ENCODE data around the gene GLIPR1L1.
A peak's percentile ranks its signal among the peaks of the same experiment; 100 is the strongest.

GLIPR1L1 gene

DNA sequence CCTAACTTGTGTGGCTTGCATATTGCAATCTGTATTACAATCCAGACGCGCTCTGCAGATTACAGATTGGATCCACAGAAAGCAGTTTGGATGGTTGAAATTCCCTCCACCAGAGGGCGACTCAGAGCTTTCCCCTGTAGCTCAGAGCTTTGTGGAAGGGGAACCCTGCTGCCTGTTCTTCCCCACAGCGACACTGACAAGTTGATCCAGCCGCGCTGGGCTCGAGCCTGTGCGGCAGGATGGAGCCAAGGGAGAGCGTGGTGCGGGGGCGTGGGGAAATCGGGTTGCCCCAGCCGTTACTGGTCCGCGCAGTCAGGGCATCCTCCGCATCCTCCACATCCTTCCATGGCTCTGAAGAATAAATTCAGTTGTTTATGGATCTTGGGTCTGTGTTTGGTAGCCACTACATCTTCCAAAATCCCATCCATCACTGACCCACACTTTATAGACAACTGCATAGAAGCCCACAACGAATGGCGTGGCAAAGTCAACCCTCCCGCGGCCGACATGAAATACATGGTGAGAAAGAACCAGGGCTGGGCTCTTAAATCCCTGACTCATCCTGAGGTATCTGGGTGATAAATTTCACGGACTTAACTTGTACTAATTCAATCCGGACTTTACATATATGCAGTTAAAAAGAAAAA lies at the start of gene GLIPR1L1:
Gene GLIPR1L1 (plus strand): TSS at position 287 of the 647 bp plus-strand sequence. CDS start 59 bp downstream, at position 346.
- peak; percentile 82 for DNase-seq

GRCh38 chr12:75288860-75289259 lies 45.6 kb upstream of the GLIPR1L1 start:
- DNase-seq: no peak

DNA sequence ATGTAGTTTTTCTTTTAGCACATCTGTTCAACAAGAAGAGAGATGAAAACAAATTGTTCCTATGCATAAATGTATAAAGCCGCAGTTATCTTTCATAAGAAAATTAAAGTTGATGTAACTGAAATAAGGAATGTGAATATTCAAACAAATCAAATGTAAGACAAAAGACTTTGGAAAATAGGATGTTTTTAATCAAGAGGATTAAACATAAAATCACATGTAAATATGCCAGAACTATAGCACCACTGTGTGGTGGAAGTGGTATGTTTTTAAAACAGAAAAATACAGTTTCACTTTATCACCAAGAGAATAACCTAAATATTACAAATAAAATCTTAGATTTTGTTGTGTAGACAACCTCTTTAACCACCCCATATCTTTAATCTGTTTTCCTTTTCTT lies 44.7 kb upstream of the GLIPR1L1 start:
- no peak for DNase-seq

DNA sequence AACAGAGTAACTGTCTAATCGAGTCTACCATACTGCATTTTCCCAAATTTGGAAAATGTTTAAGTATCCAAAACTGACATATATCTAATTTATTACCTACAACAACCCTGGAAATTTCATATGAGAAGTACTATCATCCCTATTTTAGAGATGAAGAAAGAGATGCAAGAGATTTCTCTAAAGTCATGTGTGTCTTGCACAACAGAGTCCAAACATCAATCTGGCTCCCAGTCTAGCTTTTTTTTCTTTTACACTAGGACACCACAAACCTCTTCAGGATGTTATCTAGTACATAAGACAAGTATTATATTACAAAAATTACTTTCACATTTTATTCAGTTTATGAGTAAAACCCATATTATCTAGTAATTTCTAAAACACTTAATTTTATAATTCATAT lies 43.5 kb upstream of the GLIPR1L1 start:
- DNase-seq: no peak

DNA sequence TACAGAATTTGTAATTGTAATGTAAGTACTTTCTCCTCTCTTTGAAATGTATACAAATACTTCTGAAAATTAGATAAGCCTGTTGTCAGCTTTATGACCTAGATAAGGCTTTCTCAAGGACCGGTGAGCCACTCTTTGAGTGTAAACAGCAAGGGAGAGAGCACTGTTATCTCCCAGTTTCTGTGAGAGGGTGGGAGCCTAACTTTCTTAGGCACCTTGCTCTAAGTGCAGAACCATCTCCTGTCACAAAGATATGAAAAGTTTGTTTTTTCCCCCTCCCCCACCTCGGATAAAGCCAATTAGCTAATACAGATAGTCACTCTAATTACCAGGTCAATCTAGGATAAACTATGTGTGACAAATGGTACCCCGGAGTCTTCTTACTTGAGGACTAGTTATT lies 40.1 kb upstream of the GLIPR1L1 start:
- DNase-seq: no peak

DNA sequence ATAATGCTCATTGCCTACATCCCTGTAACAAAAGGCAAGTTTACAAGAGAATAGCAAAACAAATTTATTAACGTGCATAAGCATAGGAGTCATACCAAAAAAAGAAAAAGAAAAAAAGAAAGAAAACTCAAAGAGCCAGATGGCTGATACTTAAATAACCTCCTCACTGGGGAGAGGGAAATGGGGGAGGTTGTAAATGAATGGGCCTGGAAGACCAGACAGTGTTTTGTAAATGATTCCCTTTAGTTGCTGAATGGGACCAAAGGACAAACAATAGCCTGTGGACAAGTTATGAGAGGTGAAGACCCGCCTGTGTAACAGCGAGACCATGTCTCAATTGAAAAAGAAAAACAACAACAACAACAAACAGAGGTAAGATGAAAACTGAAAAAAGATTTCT lies 39.7 kb upstream of the GLIPR1L1 start:
- DNase-seq: no peak

DNA sequence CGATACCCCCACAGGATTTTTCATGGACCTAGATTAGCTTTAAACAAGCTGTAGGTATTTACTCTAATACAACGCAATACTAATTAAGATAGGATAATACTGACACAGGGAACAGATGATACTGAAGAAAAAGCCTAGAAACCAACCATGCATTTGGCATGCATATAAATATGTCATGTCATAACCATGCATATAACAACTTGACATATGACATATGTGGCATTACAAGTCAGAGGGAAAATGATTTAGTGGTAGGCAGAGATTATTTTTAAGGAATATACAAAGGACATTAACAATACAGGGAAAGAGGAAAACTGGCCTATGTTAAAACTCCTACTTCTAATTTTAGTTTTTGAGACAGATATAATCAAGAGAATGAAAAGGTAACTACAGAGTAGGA lies 32.2 kb upstream of the GLIPR1L1 start:
- DNase-seq: no peak

DNA sequence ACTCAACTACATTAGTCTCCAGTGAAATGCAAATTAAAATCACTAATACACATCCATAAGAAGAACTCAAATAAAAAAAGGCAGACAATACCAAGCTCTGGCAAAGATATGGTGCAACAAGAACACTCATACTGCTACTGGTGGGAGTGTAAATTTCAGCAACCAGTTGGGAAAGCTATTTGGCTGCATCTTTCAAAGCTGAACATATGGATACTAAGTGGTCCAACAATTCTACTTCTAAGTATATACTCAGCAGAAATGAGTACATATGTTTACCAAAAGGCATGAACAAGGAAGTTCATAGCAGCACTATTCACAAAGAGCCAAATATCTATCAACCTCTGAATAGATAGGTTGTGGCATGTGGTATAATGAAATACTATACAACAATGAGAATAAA lies 31.7 kb upstream of the GLIPR1L1 start:
- no peak for DNase-seq

GRCh38 chr12:75305412-75306332 lies 28.8 kb upstream of the GLIPR1L1 start:
- no peak for DNase-seq

GRCh38 chr12:75308279-75308678 lies 26.2 kb upstream of the GLIPR1L1 start:
- no peak for DNase-seq

GRCh38 chr12:75311369-75311768 lies 23.1 kb upstream of the GLIPR1L1 start:
- DNase-seq: no peak

GRCh38 chr12:75315518-75315917 lies 19.0 kb upstream of the GLIPR1L1 start:
- DNase-seq: no peak

DNA sequence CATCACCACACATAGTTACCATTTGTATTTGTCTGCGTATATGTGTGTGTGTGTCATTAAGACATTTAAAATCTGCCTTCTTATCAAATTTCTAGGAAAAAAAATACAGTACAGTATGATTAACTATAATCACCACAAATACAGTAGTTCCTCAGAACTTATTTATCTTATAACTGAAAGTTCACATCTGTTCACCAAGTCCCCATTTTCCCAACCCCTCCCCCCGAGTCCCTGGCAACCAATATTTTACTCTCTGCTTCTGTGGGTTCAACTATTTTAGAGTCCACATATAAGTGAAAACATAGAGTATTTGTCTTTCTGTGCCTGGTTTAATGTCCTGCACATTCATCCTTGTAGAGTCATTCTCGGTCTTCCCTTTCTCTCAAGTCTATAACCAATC lies 16.7 kb upstream of the GLIPR1L1 start:
- DNase-seq: no peak

GRCh38 chr12:75322464-75322863 lies 12.0 kb upstream of the GLIPR1L1 start:
- DNase-seq: no peak

- DNase-seq: no peak
Observed at GRCh38 chr12:75323663-75324062, 10.8 kb upstream of the GLIPR1L1 start.

DNA sequence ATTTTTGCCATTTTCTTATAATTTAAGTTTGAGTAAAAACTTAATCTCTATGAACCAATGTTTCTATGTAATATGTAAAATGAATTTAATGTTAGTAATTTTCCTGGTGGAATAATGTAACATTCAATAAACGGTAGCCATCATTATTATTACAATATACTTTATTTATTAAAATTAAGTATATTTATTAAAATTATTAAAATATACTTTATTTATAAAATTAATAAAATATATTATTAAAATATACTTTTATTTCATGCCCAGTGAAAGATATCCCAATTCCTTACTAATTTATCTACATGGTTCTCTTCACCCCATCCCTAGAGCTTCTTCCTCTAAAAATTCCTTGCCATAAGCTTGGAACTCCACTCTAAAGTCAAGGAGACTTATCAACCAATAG lies 6.8 kb upstream of the GLIPR1L1 start:
- DNase-seq: no peak

- DNase-seq: peak; percentile 73
Observed at GRCh38 chr12:75329918-75330826, 4.3 kb upstream of the GLIPR1L1 start, which contains the start of gene CAPS2. CAPS2 (minus strand) TSS chr12:75330324; CDS start chr12:75326498, 3,826 bp downstream.

GRCh38 chr12:75337905-75338304 lies 3.4 kb downstream of the GLIPR1L1 start:
- DNase-seq: no peak

DNA sequence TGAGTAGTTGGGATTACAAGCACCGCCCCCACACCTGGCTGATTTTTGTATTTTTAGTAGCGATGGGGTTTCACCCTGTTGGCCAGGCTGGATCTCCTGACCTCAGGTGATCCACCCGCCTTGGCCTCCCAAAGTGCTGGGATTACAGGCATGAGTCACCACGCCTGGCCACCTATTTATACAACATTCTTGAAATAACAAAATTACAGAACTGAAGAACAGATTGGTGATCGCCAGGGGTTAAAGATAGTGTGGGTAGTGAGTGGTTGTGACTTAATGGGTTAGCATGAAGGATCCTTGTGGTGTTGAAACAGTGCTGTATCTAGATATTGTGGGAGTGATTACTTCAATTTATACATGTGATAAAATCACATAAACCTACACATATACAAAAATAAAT lies 7.4 kb downstream of the GLIPR1L1 start:
- DNase-seq: no peak

- DNase-seq: no peak
Observed at GRCh38 chr12:75345531-75345930, 11.1 kb downstream of the GLIPR1L1 start.

DNA sequence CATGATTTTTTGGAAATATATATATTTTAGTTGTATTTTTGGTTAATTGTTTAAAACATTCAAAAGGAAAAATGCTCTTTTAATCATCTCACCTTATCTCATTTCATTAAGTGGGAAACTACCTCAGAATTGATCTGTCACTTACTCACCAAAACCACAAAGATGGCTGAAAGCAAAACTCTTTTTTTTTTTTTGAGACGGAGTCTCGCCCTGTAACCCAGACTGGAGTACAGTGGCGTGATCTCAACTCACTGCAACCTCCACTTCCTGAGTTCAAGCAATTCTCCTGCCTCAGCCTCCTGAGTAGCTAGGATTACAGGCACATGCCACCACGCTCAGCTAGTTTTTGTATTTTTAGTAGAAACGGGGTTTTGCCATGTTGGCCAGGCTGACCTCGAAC lies 11.7 kb downstream of the GLIPR1L1 start:
- DNase-seq: peak; percentile 15

DNA sequence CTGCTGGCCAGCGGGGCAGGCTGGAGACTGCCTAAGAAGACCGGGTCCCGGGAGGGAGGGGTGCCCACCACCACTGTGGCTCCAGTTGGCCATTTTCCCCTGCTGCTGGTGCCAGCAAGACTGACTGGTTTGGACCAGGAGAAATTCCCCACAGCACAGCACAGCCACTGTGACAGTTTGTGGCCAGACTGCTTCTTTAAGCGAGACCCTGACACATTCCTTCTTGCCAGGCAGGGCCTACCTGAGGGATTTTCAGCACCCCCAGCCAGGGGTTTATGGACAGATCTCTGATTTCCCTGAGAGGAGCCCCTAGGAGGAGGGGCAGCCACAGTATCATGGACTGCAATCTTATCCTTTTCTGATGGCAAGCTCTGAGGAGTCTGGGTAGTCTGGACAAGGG lies 15.5 kb downstream of the GLIPR1L1 start:
- DNase-seq: no peak

- no peak for DNase-seq
Observed at GRCh38 chr12:75350413-75350812, 15.9 kb downstream of the GLIPR1L1 start.

All from activated naive CD4-positive, alpha-beta T cell treated with Interleukin-2 at 50 U/mL for 16 hours (primary cell).